GM18505 (cell line): Measurements from ENCODE around the gene POF1B.
"Not testable (repeated sequence)": the region's sequence is repeated elsewhere in the genome, so short reads cannot be mapped to it uniquely, and the experiment has no call there.

Source experiments
- ATAC-seq: cut with Tn5 transposase; IDR thresholded peaks from one replicate; pipeline ENCODE4 v1.9.1; 2021; ENCODE audit not compliant: unreplicated experiment
- POLR2A ChIP-seq: IDR thresholded peaks from 4 replicates; pipeline ENCODE4 v1.6.1; 2011; ENCODE audit warnings: borderline replicate concordance; ENCODE audit not compliant: insufficient read depth, insufficient read length; ENCODE audit errors: extremely low read depth

POF1B gene

DNA sequence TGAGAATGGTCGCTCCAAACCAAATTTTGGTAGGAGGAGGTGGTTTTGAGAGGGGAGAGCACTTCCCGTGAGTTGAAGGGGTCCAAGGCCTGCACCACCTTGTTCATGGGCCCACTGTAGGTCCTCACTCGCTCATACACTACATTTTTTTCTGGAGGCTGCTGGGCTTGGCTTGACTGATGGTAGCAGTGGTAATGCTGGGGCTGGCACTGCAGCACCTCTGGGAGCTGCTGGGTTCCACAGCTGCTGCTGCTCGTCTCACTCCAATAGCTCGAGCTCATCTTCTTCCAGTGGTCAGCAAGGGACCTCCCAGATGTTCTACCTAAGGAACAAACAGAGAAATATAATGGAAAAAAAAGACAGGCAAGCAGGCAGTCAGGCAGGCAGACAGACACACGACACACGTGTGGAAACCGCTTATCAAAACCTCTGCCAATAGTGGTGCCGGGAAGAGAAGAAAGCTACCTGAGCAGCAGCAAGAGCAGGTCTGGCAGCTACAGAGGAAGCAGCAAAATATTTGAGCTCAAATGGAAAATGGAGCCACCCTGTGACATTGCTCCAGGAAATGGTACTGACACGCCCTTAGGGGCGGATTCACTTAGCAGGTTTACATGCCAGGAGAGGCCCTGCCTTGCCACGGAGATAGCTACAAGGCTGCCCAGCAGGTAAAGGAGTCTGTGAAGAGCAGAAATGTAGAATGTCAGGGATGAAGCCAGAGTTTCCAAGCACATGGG, at the start of gene POF1B:
Gene POF1B, minus strand, starts transcription at position 492 of the 734 bp plus-strand sequence. Its CDS starts 211 bp downstream, at position 281.
- no peak for TF ChIP-seq POLR2A
- no peak for ATAC-seq

GRCh38 chrX:85429066-85429465, 49.6 kb upstream of the POF1B start:
- TF ChIP-seq POLR2A, result no peak
- no peak for ATAC-seq

GRCh38 chrX:85419293-85419692, 39.8 kb upstream of the POF1B start:
- ATAC-seq, result no peak
- TF ChIP-seq POLR2A, result no peak

DNA sequence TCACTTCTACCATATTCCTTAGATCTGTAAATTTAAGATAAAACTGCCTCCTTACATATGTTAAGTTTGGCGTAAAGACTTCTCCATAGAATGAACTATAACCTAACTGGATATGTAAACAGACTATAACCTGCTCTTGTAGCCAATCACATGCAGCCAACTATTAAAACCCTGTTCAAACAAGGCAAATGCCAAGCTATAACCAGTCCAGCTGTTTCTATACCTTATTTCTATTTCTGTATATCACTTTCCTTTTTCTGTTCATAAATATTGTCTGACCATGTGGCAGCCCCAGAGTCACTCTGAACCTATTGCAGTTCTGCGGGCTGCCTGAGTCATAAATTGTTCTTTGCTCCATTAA, 12.4 kb upstream of the POF1B start:
- TF ChIP-seq POLR2A, result no peak
- no peak for ATAC-seq

- ATAC-seq, result no peak
- no peak for TF ChIP-seq POLR2A
Observed at GRCh38 chrX:85391185-85391877, 11.9 kb upstream of the POF1B start.

- no peak for TF ChIP-seq POLR2A
- ATAC-seq, result no peak
Observed at GRCh38 chrX:85381602-85382001, 2.1 kb upstream of the POF1B start.

DNA sequence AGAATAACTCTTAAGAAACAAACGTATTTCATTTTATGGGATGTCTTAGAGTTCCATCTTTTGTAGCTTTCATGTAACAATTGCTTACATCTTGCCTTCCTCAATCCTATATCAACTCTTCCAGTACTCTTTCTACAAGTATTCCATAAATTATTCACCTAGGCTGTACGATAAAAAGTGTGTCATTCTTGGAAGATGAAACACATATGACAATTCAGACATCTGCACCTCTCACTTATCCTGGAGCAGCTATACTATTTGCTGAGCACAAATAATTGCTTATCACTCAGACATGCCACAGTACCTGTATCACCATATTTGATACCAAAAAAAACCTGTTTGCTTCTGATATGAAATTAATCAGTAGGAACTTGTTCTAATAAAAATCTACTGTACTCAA, 1.0 kb downstream of the POF1B start:
- ATAC-seq, result no peak
- TF ChIP-seq POLR2A, result no peak

- no peak for ATAC-seq
- no peak for TF ChIP-seq POLR2A
Observed at GRCh38 chrX:85375333-85375738, 4.1 kb downstream of the POF1B start.

- no peak for TF ChIP-seq POLR2A
- no peak for ATAC-seq
Observed at GRCh38 chrX:85365370-85365995, 14.0 kb downstream of the POF1B start.

- ATAC-seq, result no peak
- no peak for TF ChIP-seq POLR2A
Observed at GRCh38 chrX:85359051-85359450, 20.4 kb downstream of the POF1B start.

DNA sequence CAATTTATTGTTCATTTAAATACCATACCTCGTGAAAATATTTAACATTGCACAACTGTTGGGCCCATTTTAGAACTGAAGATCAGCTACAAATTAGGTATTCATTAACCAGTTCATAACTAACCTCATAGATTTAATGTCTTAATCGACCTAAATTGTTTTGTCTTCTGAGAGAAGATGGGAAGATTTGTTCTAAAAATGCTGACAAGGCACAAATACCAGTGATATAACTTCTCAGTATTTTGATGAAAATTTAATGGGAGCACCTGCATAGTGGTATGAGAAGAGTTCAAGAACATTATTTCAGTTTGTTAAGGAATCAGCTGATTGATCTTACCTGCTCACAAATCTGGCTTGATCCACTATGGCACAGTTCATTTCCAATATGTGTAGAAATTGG, 33.9 kb downstream of the POF1B start:
- TF ChIP-seq POLR2A, result no peak

DNA sequence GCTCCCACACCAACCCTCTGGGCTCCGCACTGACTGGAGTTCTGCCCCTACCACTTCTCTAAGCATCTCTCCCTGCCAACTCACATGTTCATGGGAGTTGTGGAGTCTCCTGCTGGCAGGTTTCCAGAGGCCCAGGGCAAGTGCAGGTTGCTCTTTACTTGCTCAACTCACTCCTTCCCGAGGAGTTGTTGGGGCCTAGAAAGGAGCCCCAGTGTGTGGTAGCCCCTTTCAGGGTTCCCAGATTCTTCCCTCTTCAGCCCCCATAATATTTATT, 52.5 kb downstream of the POF1B start:
- no peak for ATAC-seq
- TF ChIP-seq POLR2A, result no peak

More for the DNA sequence above, 33.9 kb downstream of the POF1B start:
- no peak for ATAC-seq

DNA sequence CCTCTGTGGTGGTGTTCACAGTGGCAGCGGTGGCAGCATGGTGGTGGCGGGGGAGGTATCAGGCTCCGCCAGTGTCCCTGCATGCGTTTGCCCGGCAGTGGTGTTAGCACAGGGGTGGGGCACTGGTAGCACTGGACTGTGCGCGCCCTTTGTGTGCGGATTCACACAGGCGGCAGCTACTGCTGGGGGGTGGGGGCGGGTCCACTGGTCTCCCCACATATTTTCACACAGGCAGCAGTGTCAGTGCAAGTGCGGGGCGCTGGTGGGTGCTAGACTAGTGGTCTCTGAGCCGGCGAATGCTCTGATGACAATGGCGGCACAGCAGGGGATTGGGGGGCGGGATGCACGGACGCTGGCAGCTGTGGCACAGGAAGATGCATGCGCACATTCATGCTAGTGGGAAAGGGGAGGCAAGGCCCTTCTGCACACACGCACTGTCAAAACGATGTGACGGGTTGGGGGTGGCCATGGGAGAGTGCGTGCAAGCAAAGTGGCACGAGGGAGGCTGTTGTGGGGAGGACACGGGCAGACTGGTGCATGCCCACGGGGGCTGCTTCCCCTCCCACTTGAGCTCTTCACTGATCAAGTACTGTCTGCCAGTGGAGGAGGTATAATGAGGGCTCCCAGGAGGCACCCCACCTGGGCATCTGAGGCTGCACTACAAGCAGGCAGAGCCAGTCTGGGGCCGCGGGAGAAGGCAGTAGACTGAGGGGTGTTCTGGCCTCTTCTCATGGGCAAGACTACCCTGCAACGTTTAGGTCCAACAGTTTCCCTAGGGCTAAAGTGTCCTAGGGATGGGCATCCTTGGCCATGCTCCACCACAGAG, 53.0 kb downstream of the POF1B start:
- no peak for TF ChIP-seq POLR2A
- no peak for ATAC-seq

GRCh38 chrX:85311348-85311747, 68.1 kb downstream of the POF1B start:
- not testable (repeated sequence) for ATAC-seq
